ENCODE measurements around the gene IL17D. TPM values are rescaled to one million over a fixed set of nuclear protein-coding genes. Genes with fewer than 3 reads are reported as not detected.
A peak's percentile ranks its signal among the peaks of the same experiment; 100 is the strongest.

The IL17D gene
- total and polyA plus RNA-seq, 12 donors, result 0.47 to 3.8 (median 1.4) TPM

DNA sequence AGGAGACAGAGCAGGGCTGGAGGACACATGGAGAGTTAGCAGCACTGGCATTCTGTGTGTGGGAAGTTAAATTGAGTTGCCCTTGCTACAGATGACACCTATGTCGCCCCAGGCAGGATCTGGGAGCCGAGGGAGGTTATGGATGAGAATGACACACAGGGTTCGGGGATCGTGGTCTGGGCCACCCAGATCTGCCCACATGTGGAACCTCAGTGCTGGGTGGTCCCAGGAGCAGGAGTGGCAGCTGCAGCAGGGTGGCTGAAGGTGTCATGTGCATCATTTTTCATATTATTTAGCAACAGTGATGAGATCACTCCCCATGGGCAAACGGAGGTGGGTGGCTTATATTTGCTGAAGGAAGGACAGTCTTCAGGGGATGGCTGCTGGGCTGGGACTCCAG lies 3.2 kb downstream of the IL17D start:
- 87 to 95% (median 90%) methylated on average over 3 to 5 of the region's 5 CpGs for WGBS, 4 donors
- no peaks in the 10 kb centered on the region for H3K27me3 ChIP-seq
- H3K4me3 ChIP-seq, result no peak overlapping the region
- TF ChIP-seq POLR2A (IDR thresholded peaks at IDR 0.05) (no peak), CTCF (IDR thresholded peaks at IDR 0.05) (no peak)
- H3K27ac ChIP-seq, result no peak overlapping the region
- intact Hi-C loops (cut with DNase I), result loop anchor here in 1 of 2 donors (10.0 kb wide), 1 partner anchor 212 kb away; no protein-coding TSS in a partner anchor
- no peak for DNase-seq
- no peaks in the 10 kb centered on the region for H3K36me3 ChIP-seq (replicated peaks in 1 of 2)
- H3K4me1 ChIP-seq (replicated peaks in 1 of 2), result peaks cover 0 to 13% of the 10 kb centered on the region in 2 donors
- H3K9me3 ChIP-seq (replicated peaks in 1 of 3), result no peaks in the 10 kb centered on the region

- Histone ChIP-seq H3K4me1 (replicated peaks in 1 of 2) (peaks cover 4 to 11% of the 10 kb centered on the region in 2 donors), H3K27me3 (no peaks in the 10 kb centered on the region), H3K9me3 (replicated peaks in 1 of 3) (no peaks in the 10 kb centered on the region), H3K4me3 (no peak overlapping the region), H3K27ac (peak overlapping the region in 2 of 5 donors; percentile 43 to 62), H3K36me3 (replicated peaks in 1 of 2) (no peaks in the 10 kb centered on the region)
- intact Hi-C loops (cut with DNase I), result loop anchor here in 1 of 2 donors (10.0 kb wide), 1 partner anchor 213 kb away; no protein-coding TSS in a partner anchor
- TF ChIP-seq CTCF (IDR thresholded peaks at IDR 0.05) (no peak), POLR2A (IDR thresholded peaks at IDR 0.05) (no peak)
- DNase-seq, result no peak
- WGBS, 4 donors, result 69 to 88% (median 73%) methylated on average over 2 of the region's 2 CpGs
Observed at GRCh38 chr13:20708216-20708615, 4.7 kb downstream of the IL17D start.

- peak overlapping the region; percentile 42 to 83 (median 57) for H3K27ac ChIP-seq
- DNase-seq, result no peak
- WGBS, 4 donors, result 61 to 66% (median 63%) methylated on average over 8 of the region's 8 CpGs
- intact Hi-C loops (cut with DNase I), result loop anchor here in 1 of 2 donors (10.0 kb wide), 1 partner anchor 215 kb away; no protein-coding TSS in a partner anchor
- H3K4me3 ChIP-seq, result no peak overlapping the region
- TF ChIP-seq CTCF (IDR thresholded peaks at IDR 0.05) (no peak), POLR2A (IDR thresholded peaks at IDR 0.05) (no peak)
- no peaks in the 10 kb centered on the region for H3K9me3 ChIP-seq (replicated peaks in 1 of 3)
- H3K4me1 ChIP-seq (replicated peaks in 1 of 2), result peaks cover 5 to 22% of the 10 kb centered on the region in 2 donors
- H3K27me3 ChIP-seq, result no peaks in the 10 kb centered on the region
- no peaks in the 10 kb centered on the region for H3K36me3 ChIP-seq (replicated peaks in 1 of 2)
Observed at GRCh38 chr13:20709369-20709768, 5.9 kb downstream of the IL17D start.

GRCh38 chr13:20709782-20710181 lies 6.3 kb downstream of the IL17D start:
- no peaks in the 10 kb centered on the region for H3K27me3 ChIP-seq
- H3K4me3 ChIP-seq, result no peak overlapping the region
- H3K9me3 ChIP-seq (replicated peaks in 1 of 3), result no peaks in the 10 kb centered on the region
- H3K27ac ChIP-seq, result peak overlapping the region in 3 of 5 donors; percentile 41 to 72 (median 57)
- TF ChIP-seq CTCF (IDR thresholded peaks at IDR 0.05) (no peak), POLR2A (IDR thresholded peaks at IDR 0.05) (no peak)
- peaks cover 5 to 24% of the 10 kb centered on the region in 2 donors for H3K4me1 ChIP-seq (replicated peaks in 1 of 2)
- intact Hi-C loops (cut with DNase I), result loop anchor here (5.0 to 10.0 kb wide), 3 partner anchors 113 to 215 kb away; no protein-coding TSS in a partner anchor
- DNase-seq, result no peak
- no peaks in the 10 kb centered on the region for H3K36me3 ChIP-seq (replicated peaks in 1 of 2)
- WGBS, 4 donors, result 36 to 44% (median 43%) methylated on average over 4 of the region's 4 CpGs

All from adrenal gland (tissue), 12 donors.